ENCODE data around the gene ANO2.
"Not testable (repeated sequence)": the region's sequence is repeated elsewhere in the genome, so short reads cannot be mapped to it uniquely, and the experiment has no call there.

The ANO2 gene

GRCh38 chr12:5678176-5678575 lies 266.9 kb downstream of the ANO2 start:
- no peak for DNase-seq (ENCODE audit: low read depth)
- no peak overlapping the region for H3K4me3 ChIP-seq (ENCODE audit: low read depth, low read length)
- TF ChIP-seq, protein P1, sequence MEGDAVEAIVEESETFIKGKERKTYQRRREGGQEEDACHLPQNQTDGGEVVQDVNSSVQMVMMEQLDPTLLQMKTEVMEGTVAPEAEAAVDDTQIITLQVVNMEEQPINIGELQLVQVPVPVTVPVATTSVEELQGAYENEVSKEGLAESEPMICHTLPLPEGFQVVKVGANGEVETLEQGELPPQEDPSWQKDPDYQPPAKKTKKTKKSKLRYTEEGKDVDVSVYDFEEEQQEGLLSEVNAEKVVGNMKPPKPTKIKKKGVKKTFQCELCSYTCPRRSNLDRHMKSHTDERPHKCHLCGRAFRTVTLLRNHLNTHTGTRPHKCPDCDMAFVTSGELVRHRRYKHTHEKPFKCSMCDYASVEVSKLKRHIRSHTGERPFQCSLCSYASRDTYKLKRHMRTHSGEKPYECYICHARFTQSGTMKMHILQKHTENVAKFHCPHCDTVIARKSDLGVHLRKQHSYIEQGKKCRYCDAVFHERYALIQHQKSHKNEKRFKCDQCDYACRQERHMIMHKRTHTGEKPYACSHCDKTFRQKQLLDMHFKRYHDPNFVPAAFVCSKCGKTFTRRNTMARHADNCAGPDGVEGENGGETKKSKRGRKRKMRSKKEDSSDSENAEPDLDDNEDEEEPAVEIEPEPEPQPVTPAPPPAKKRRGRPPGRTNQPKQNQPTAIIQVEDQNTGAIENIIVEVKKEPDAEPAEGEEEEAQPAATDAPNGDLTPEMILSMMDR (IDR thresholded peaks at IDR 0.05; ENCODE audit: low read depth, low read length, missing control alignments): no peak

GRCh38 chr12:5669624-5670023 lies 275.4 kb downstream of the ANO2 start:
- H3K4me3 ChIP-seq (ENCODE audit: low read depth, low read length); DNase-seq (ENCODE audit: low read depth): not testable (repeated sequence)

- TF ChIP-seq, protein P1 (IDR thresholded peaks at IDR 0.05; ENCODE audit: low read depth, low read length, missing control alignments): no peak
- no peak for DNase-seq (ENCODE audit: low read depth)
- no peak overlapping the region for H3K4me3 ChIP-seq (ENCODE audit: low read depth, low read length)
These were observed 279.4 kb downstream of the ANO2 start for GRCh38 chr12:5665615-5666014.

GRCh38 chr12:5661811-5662210 lies 283.2 kb downstream of the ANO2 start:
- DNase-seq (ENCODE audit: low read depth): no peak
- no peak overlapping the region for H3K4me3 ChIP-seq (ENCODE audit: low read depth, low read length)
- TF ChIP-seq, protein P1 (IDR thresholded peaks at IDR 0.05; ENCODE audit: low read depth, low read length, missing control alignments): no peak

DNA sequence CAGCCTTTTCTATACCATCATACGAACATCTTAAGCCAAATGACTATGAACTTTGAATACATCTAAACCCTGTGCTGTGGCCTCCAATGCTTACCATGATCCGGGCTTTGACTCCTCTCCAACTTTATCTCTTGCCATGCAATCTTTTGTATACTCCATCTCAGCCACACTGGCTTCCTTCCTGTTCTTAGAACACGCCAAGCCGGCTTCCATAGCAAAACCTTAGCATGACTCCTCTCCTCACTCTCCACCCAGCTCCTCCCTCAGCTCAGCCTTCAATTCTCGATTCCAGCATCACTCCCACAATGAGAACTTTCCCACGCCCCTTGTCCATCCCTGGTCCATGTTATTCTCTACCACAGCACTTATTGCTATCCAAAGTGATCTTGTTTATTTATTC lies 284.8 kb downstream of the ANO2 start:
- no peak for DNase-seq (ENCODE audit: low read depth)
- TF ChIP-seq, protein P1 (IDR thresholded peaks at IDR 0.05; ENCODE audit: low read depth, low read length, missing control alignments): no peak
- H3K4me3 ChIP-seq (ENCODE audit: low read depth, low read length): no peak overlapping the region

DNA sequence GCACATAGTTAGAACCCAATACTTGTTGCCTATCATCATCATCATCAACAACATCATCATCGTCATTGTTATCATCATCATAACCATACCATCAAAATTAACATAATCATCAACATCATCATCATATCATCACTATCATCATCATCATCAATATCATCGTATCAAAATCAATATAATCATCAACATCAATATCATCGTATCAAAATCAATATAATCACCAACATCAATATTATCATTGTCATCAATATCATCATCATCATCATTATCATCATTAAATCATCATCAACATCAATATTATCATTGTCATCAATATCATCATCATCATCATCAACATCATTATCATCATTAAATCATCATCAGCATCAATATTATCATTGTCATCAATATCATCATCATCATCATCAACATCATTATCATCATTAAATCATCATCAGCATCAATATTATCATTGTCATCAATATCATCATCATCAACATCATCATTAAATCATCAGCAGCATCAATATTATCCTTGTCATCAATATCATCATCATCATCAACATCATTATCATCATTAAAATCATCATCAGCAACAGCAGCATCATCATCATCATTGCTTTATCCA lies 286.6 kb downstream of the ANO2 start:
- not testable (repeated sequence) for DNase-seq (ENCODE audit: low read depth); H3K4me3 ChIP-seq (ENCODE audit: low read depth, low read length)

- no peak for DNase-seq (ENCODE audit: low read depth)
- TF ChIP-seq, protein P1 (IDR thresholded peaks at IDR 0.05; ENCODE audit: low read depth, low read length, missing control alignments): no peak
- H3K4me3 ChIP-seq (ENCODE audit: low read depth, low read length): no peak overlapping the region
These were observed 288.2 kb downstream of the ANO2 start for GRCh38 chr12:5656836-5657235.

GRCh38 chr12:5655120-5655519 lies 289.9 kb downstream of the ANO2 start:
- TF ChIP-seq, protein P1 (IDR thresholded peaks at IDR 0.05; ENCODE audit: low read depth, low read length, missing control alignments): no peak
- DNase-seq (ENCODE audit: low read depth): no peak

More at GRCh38 chr12:5655120-5655519, 289.9 kb downstream of the ANO2 start:
- H3K4me3 ChIP-seq (ENCODE audit: low read depth, low read length): no peak overlapping the region

Measured in GM12864 (cell line).